Epithelial cell of proximal tubule (primary cell): ENCODE results near the gene POLR1C. TPM values are rescaled to one million over a fixed set of nuclear protein-coding genes. Genes with fewer than 3 reads are reported as not detected.
A peak's percentile ranks its signal among the peaks of the same experiment; 100 is the strongest.

Experiments used
- DNase-seq: peaks from one replicate; pipeline ENCODE4 v3.0.0-alpha.2; 2011; ENCODE audit warnings: low read depth
- H3K4me3 ChIP-seq: 2 replicates; pipeline ENCODE4 v1.5.1; 2011; ENCODE audit warnings: low read depth, mild to moderate bottlenecking, low read length
- CTCF ChIP-seq: conservative IDR thresholded peaks from 2 replicates; pipeline ENCODE4 v1.5.1; 2012; ENCODE audit warnings: low read depth, mild to moderate bottlenecking, low read length
- total RNA-seq: library from RNA; depleted of rRNA; stranded (reverse); fragments of >200 nt; gene quantifications from 2 replicates; pipeline ENCODE4 v1.2.3, GENCODE V29; 2015

Gene POLR1C
- total RNA-seq, 1 donor from 2014 or later, result 37.6 TPM

GRCh38 chr6:43493230-43493629, 23.7 kb upstream of the POLR1C start:
- TF ChIP-seq CTCF, result no peak
- H3K4me3 ChIP-seq, result no peak overlapping the region
- no peak for DNase-seq

- TF ChIP-seq CTCF, result no peak
- no peak for DNase-seq
- H3K4me3 ChIP-seq, result no peak overlapping the region
These were observed 23.1 kb upstream of the POLR1C start for GRCh38 chr6:43493833-43494232.

DNA sequence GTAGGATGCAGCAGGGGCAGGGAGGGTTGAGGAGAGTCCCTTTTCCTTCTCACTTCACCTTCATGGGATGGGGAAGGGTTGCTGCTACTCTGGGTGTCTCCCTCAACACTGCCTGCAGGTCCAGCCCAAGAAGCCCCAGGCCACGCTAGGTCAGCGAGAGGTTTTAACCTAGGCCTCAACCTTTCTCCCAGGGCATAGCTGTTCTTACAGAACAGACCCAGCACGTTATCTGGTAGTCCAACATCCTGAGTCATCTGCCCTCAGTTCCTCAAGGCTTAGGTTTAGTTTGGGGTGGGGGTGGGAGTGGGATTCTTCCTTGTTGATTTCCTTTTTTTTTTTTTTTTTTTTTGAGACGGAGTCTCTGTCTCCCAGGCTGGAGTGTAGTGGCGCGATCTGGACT, 22.6 kb upstream of the POLR1C start:
- no peak for DNase-seq
- no peak for TF ChIP-seq CTCF
- no peak overlapping the region for H3K4me3 ChIP-seq

DNA sequence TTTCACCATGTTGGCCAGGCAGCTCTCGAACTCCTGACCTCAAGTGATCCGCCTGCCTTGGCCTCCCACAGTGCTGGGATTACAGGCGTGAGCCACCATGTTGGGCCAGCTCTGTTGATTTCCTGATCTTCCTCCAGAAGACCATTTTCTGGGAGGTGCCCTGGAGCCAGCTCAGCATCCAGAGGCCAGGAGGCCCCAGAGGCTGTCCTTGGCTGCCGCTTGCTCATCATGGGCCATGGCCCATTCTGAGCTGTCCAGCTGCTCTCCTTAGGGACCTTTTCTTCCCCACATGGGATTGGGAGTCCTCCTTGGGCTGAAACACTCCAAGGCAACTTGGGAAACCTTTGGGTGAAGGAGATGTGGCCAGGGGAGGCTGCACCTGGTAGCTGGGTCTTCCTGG, 22.1 kb upstream of the POLR1C start:
- H3K4me3 ChIP-seq, result no peak overlapping the region
- DNase-seq, result no peak
- TF ChIP-seq CTCF, result no peak

GRCh38 chr6:43495409-43495941, 21.4 kb upstream of the POLR1C start:
- H3K4me3 ChIP-seq, result no peak overlapping the region
- peak; percentile 39 for TF ChIP-seq CTCF
- no peak for DNase-seq

DNA sequence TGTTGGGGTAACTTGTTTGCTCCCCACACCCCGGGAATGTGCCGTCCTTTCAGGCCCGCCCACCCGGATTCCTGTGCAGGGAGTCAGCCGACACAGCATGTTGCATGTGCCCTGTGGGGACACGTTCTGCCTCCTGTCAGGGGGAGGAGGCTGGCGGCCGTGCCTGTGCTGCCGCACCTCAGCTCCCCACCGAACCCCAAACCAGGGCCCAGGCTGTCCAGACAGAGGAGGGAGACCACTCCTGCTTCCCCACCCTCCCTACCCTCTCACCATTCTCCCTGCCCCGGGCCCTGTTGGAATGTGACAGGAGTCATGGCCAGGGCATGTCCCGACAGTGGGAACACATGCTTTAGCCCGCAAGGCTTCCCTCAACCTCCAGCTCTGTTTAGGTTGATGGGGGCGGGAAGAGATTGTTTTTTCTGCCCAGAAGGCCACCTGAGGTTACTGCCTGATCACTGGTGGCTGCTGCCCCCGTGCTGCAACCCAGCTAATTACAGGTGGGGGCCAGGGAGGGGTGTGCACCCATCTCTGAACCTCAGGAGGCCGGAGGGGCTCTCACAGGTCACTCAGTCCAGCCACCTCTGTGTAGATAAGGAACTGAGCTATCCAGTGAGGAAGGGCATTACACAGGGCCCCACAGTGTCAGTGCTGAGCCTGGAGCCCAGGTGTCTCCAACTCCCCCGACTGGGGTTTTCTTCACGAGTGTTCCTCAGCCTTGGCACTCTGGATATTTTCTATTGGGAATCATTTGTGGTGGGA, 20.3 kb upstream of the POLR1C start:
- DNase-seq, result no peak
- peak; percentile 73 for TF ChIP-seq CTCF
- H3K4me3 ChIP-seq, result no peak overlapping the region

GRCh38 chr6:43497129-43497396, 19.8 kb upstream of the POLR1C start:
- no peak overlapping the region for H3K4me3 ChIP-seq

More at GRCh38 chr6:43497129-43497396, 19.8 kb upstream of the POLR1C start:
- DNase-seq, result no peak
- TF ChIP-seq CTCF, result no peak
